CD4-positive, CD25-positive, alpha-beta regulatory T cell (primary cell): ENCODE measurements around the gene TRIP13. TPM values are rescaled to one million over a fixed set of nuclear protein-coding genes. Genes with fewer than 3 reads are reported as not detected.
"Not testable (repeated sequence)": the region's sequence is repeated elsewhere in the genome, so short reads cannot be mapped to it uniquely, and the experiment has no call there.

Source experiments
- ATAC-seq, 2 donors: fragments of 150-1000 bp; cut with Tn5 transposase; one replicate each; pipeline ENCODE4 v1.10.0; 2021; ENCODE audit warnings: low read depth in 2 of 2, moderate number of reproducible peaks in 2 of 2, moderate library complexity in 1 of 2
- DNase-seq, 3 donors: peaks; one replicate each; pipeline versions ENCODE4 v3.0.0 to v3.0.0-alpha.2; 2012 to 2022; ENCODE audit warnings: mixed read lengths in 1 of 3
- H3K27ac ChIP-seq: one replicate; pipeline ENCODE4 v1.7.0; 2013; ENCODE audit warnings: mild to moderate bottlenecking, low read length; ENCODE audit not compliant: insufficient read depth, poor library complexity, severe bottlenecking
- H3K27me3 ChIP-seq: one replicate; pipeline ENCODE4 v1.7.0; 2013; ENCODE audit warnings: low read length; ENCODE audit not compliant: control insufficient read depth, insufficient read depth
- H3K36me3 ChIP-seq: one replicate; pipeline ENCODE4 v1.7.0; 2013; ENCODE audit warnings: mild to moderate bottlenecking, low read length, moderate library complexity; ENCODE audit not compliant: control insufficient read depth, insufficient read depth
- H3K4me1 ChIP-seq: 2 replicates; pipeline ENCODE4 v1.7.0; 2013; ENCODE audit warnings: mild to moderate bottlenecking, low read length; ENCODE audit not compliant: insufficient read depth, control insufficient read depth, poor library complexity, severe bottlenecking
- H3K4me3 ChIP-seq: one replicate; pipeline ENCODE4 v1.7.0; 2013; ENCODE audit warnings: low read depth, mild to moderate bottlenecking, low read length, moderate library complexity
- H3K9me3 ChIP-seq, 2 experiments: 1 replicate in 1 of 2; 2 replicates in 1 of 2; pipeline ENCODE4 v1.7.0; 2013; ENCODE audit warnings: low read length in 2 of 2, mild to moderate bottlenecking in 1 of 2, moderate library complexity in 1 of 2; ENCODE audit not compliant: control insufficient read depth in 2 of 2
- H3K27ac Mint-ChIP-seq, 3 donors: one replicate each; pipeline ENCODE4 v1.8.0; 2020 to 2022; ENCODE audit warnings: mild to moderate bottlenecking in 3 of 3, mixed read lengths in 3 of 3, moderate library complexity in 2 of 3
- H3K27me3 Mint-ChIP-seq: one replicate; pipeline ENCODE4 v1.8.0; 2022; ENCODE audit warnings: mild to moderate bottlenecking, mixed read lengths
- H3K36me3 Mint-ChIP-seq: one replicate; pipeline ENCODE4 v1.8.0; 2020; ENCODE audit warnings: mixed read lengths
- H3K4me1 Mint-ChIP-seq, 4 donors: one replicate each; pipeline ENCODE4 v1.8.0; 2020 to 2022; ENCODE audit warnings: mixed read lengths in 4 of 4, mild to moderate bottlenecking in 1 of 4
- H3K4me3 Mint-ChIP-seq, 4 donors: one replicate each; pipeline ENCODE4 v1.8.0; 2020 to 2022; ENCODE audit warnings: mild to moderate bottlenecking in 4 of 4, mixed read lengths in 4 of 4, moderate library complexity in 3 of 4
- H3K9me3 Mint-ChIP-seq, 7 donors: one replicate each; pipeline ENCODE4 v1.8.0; 2020 to 2022; ENCODE audit warnings: mixed read lengths in 7 of 7, mild to moderate bottlenecking in 3 of 7, moderate library complexity in 2 of 7
- polyA plus RNA-seq, 4 donors: library from polyadenylated mRNA; unstranded; fragments of 300-500 nt; fragmentation: Illumina TruSeq; gene quantifications; one replicate each; pipeline ENCODE4 v1.2.3, GENCODE V29; 2021
- total RNA-seq: library from RNA; stranded (reverse); gene quantifications from one replicate; pipeline ENCODE4 v1.2.3, GENCODE V29; 2022

Gene TRIP13
- total and polyA plus RNA-seq, 5 donors from 2014 or later, result 1.1 to 1.7 (median 1.3) TPM

DNA sequence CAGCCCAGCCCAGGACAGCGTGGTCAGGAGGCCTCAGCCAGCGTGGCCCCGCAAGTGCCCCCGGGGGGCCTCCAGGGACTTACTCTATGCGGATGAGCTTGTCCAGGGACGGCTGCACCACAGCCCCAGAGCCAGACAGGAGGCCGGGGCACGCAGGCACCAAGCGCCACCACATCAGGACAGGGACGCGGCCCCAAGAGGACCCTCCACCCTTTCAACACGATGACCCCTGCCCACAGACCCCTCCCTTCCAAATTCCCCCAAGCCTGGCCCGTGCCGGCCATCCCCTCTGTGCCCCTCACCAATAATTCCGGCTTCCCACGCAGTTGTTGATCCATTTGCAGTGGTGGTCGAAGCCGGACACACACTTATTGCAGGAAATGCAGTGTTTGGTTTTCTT is 45.5 kb upstream of the TRIP13 start:
- not testable (repeated sequence) for H3K27me3 ChIP-seq, H3K27ac Mint-ChIP-seq, ATAC-seq, H3K9me3 Mint-ChIP-seq, H3K4me1 Mint-ChIP-seq, H3K36me3 Mint-ChIP-seq, DNase-seq, H3K4me3 Mint-ChIP-seq, H3K4me3 ChIP-seq, H3K9me3 ChIP-seq, H3K27ac ChIP-seq, H3K36me3 ChIP-seq, H3K4me1 ChIP-seq, H3K27me3 Mint-ChIP-seq

DNA sequence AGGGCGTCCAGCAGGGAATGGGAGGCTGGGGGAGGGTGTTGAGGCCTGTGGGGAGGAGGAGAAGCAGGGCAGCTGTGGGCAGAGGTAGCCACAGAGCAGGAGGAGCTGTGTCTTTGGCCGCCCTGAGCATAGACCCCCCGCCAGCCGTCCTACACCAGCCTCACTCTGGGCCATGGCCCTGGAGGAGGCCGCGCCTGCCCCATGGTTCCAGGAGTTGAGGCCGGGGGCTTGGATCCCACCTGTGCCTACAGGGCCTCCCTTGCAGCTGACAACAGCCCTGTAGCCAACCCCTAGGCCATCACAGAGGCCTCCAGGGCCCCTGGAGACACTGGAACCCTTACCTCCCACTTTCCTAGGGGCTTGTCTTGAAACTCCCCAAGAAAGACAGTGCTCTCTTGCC is 44.9 kb upstream of the TRIP13 start:
- not testable (repeated sequence) for H3K4me3 ChIP-seq, H3K36me3 Mint-ChIP-seq, H3K4me1 ChIP-seq, H3K4me3 Mint-ChIP-seq, H3K9me3 Mint-ChIP-seq, DNase-seq, H3K9me3 ChIP-seq, H3K27ac Mint-ChIP-seq, H3K27me3 Mint-ChIP-seq, H3K27me3 ChIP-seq, H3K4me1 Mint-ChIP-seq, H3K27ac ChIP-seq, ATAC-seq, H3K36me3 ChIP-seq

DNA sequence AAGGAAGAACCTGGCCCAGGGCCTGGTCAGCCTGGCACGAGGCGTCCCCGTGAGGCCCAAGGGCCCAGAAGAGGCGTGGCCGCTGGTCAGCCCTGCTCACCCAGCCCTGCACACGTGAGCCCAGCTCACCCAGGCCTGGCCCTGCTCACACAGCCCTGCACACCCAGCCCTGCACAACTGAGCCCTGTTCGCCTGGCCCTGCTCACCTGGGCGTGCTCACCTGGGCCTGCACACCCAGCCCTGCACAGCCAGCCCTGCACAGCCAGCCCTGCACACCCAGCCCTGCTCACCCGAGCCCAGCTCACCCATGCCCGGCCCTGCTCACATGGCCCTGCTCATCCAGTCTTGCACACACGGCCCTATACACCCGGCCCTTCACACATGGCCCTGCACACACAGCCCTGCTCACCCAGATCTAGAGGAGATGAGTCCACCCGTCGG is 44.0 kb upstream of the TRIP13 start:
- Mint-ChIP-seq H3K36me3 (peaks cover 5% of the 10 kb centered on the region), H3K27ac (no peak overlapping the region), H3K4me1 (peaks cover 0 to 7% (median 2%) of the 10 kb centered on the region in 4 donors), H3K9me3 (no peaks in the 10 kb centered on the region), H3K4me3 (no peak overlapping the region), H3K27me3 (no peaks in the 10 kb centered on the region)
- ATAC-seq, result no peak
- no peak for DNase-seq
- Histone ChIP-seq H3K4me1 (no peaks in the 10 kb centered on the region), H3K27ac (no peak overlapping the region), H3K9me3 (no peaks in the 10 kb centered on the region), H3K4me3 (no peak overlapping the region), H3K36me3 (no peaks in the 10 kb centered on the region), H3K27me3 (no peaks in the 10 kb centered on the region)

DNA sequence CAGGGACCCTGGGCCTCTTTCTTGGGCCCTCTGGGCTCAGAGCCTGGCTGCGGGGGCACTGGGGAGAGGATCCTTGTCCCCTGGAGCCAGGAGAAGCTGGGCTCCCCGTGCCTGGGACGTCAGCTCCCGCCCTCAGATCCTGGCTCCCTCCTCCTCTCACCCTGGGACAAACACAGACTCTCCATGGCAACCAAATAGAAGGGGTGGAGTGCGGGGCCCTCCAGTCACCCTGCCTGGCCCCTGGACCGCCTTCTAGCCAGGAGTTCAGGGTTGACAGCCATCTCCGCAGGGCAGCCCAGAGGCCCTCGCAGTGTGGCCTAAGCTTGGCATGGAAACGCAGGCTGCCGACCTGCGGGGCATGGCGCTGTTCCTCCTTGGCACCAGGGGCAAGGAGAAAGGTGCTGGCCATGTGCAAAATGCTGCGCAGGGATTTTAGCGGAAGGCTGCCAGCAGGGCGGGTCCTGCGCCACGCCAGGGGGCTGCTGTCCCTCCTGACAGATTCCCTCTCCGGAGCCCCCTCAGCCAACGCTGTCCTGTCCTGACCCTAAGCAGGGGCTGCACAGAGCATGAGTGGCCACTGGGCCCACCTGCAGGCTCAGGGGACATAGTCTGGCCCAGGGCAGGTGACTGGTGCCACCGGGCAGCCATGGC is 42.9 kb upstream of the TRIP13 start:
- Histone ChIP-seq H3K27me3 (no peaks in the 10 kb centered on the region), H3K4me1 (no peaks in the 10 kb centered on the region), H3K36me3 (no peaks in the 10 kb centered on the region), H3K9me3 (no peaks in the 10 kb centered on the region), H3K4me3 (no peak overlapping the region), H3K27ac (no peak overlapping the region)
- no peak for ATAC-seq
- Mint-ChIP-seq H3K27ac (no peak overlapping the region), H3K27me3 (no peaks in the 10 kb centered on the region), H3K36me3 (peaks cover 5% of the 10 kb centered on the region), H3K9me3 (peaks cover 0 to 2% (median 0%) of the 10 kb centered on the region in 7 donors), H3K4me3 (no peak overlapping the region), H3K4me1 (peaks cover 0 to 7% (median 2%) of the 10 kb centered on the region in 4 donors)
- DNase-seq, result no peak

DNA sequence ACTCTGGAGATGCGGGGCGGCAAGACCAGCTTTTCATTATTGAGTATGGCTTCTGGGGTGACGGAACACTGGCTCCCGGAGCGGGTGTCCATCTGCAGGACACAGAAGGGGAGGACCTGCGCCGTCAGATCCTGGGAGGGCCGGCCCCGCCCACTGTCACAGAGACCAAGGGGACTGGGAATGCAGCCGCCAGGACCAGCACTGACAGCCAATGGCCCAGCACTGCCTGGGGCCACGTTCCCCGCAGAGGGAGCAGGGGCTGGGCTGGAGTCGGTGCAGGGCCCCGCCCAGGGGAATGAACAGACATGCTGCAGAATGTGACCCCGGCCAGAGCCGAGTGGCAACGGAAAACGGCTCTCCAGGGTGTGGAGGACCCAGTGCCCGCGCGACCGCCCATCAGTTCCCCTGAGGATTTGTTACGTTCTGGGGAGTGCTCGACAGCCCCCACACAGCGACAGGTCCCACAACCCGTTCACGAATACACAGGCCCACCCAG is 42.1 kb upstream of the TRIP13 start, which contains the start of gene ZDHHC11:
Gene ZDHHC11, minus strand, starts transcription at position 476 of the 496 bp plus-strand sequence. Its CDS starts 384 bp downstream, at position 92.
- no peak within 1 kb of the TSS for H3K27ac Mint-ChIP-seq
- DNase-seq, result no peak
- H3K36me3 Mint-ChIP-seq, result peaks cover 5% of the 10 kb centered on the region
- no peak for ATAC-seq
- no peak within 1 kb of the TSS for H3K4me3 ChIP-seq
- H3K27me3 Mint-ChIP-seq, result no peaks in the 10 kb centered on the region
- peaks cover 0 to 7% (median 2%) of the 10 kb centered on the region in 4 donors for H3K4me1 Mint-ChIP-seq
- no peak within 1 kb of the TSS for H3K4me3 Mint-ChIP-seq
- peaks cover 0 to 2% (median 0%) of the 10 kb centered on the region in 7 donors for H3K9me3 Mint-ChIP-seq
- H3K27me3 ChIP-seq, result no peaks in the 10 kb centered on the region
- no peaks in the 10 kb centered on the region for H3K4me1 ChIP-seq
- H3K27ac ChIP-seq, result no peak within 1 kb of the TSS
- H3K9me3 ChIP-seq, result no peaks in the 10 kb centered on the region
- H3K36me3 ChIP-seq, result no peaks in the 10 kb centered on the region

DNA sequence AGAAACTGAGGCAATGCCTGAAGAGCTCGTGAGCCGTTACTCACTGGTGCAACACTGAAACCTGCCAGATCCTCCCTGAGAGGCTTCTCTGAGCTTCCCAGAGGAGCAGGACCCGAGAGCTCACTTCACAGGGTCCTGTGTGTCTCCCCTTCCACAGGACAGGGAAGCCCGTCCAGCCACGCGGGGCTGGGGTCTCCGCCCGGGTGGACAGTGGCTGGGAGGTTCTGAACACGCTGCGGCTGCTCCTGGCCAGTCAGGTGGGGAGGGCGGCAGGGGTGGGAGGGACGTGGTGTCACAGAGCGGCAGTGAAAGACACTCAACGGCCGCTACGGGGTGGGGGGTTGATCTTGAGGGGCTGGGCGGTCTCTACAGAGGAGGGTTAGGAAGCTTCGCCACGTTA is 41.6 kb upstream of the TRIP13 start:
- H3K27me3 Mint-ChIP-seq, result no peaks in the 10 kb centered on the region
- H3K9me3 ChIP-seq, result no peaks in the 10 kb centered on the region
- ATAC-seq (no peak), DNase-seq (no peak)
- H3K4me3 Mint-ChIP-seq, result no peak overlapping the region
- H3K4me1 ChIP-seq, result no peaks in the 10 kb centered on the region
- no peaks in the 10 kb centered on the region for H3K27me3 ChIP-seq
- H3K36me3 Mint-ChIP-seq, result peaks cover 5% of the 10 kb centered on the region
- H3K9me3 Mint-ChIP-seq, result peaks cover 0 to 2% (median 0%) of the 10 kb centered on the region in 7 donors
- peaks cover 0 to 7% (median 2%) of the 10 kb centered on the region in 4 donors for H3K4me1 Mint-ChIP-seq
- no peaks in the 10 kb centered on the region for H3K36me3 ChIP-seq
- H3K4me3 ChIP-seq, result no peak overlapping the region
- no peak overlapping the region for H3K27ac Mint-ChIP-seq
- no peak overlapping the region for H3K27ac ChIP-seq

DNA sequence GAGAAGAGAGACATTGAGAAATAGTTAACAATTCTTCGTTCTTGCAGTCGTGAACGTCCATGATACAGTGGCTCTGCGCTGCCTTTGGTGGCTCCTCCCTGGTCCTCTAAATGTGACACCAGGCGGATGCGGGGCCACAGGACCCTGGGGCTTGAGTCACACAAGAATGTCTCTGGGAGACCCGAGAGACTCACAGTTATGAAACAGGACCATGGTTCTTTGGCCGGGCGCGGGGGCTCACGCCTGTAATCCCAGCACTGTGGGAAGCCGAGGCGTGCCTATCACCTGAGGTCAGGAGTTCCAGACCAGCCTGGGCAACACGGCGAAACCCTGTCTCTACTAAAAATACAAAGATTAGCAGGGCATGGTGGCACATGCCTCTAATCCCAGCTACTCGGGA is 41.1 kb upstream of the TRIP13 start:
- ATAC-seq (no peak), DNase-seq (no peak)
- Histone ChIP-seq H3K27ac (no peak overlapping the region), H3K36me3 (no peaks in the 10 kb centered on the region), H3K27me3 (no peaks in the 10 kb centered on the region), H3K4me1 (no peaks in the 10 kb centered on the region), H3K4me3 (no peak overlapping the region), H3K9me3 (no peaks in the 10 kb centered on the region)
- Mint-ChIP-seq H3K4me1 (peaks cover 0 to 4% (median 2%) of the 10 kb centered on the region in 4 donors), H3K27ac (no peak overlapping the region), H3K27me3 (no peaks in the 10 kb centered on the region), H3K4me3 (no peak overlapping the region), H3K9me3 (peaks cover 0 to 2% (median 0%) of the 10 kb centered on the region in 7 donors), H3K36me3 (peaks cover 4% of the 10 kb centered on the region)

DNA sequence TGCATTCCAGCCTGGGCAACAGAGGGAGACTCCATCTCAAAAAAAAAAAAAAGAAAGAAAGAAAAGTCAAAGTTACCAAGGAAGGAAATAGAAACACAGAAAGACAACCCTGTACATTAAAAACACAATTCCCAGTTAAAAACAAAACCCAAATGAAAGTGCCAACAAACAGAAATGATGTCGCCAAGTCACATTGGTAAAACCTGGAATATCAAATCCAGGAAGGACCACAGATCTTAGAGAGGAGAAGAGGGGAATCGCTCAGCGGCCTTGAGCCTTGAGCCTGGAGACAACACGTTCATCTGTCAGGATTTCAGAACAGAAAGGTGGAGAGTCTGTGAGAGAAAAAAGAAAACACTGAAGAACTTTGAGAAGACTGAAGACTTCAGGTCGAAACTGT is 40.7 kb upstream of the TRIP13 start:
- DNase-seq, result no peak
- Mint-ChIP-seq H3K4me3 (no peak overlapping the region), H3K27me3 (no peaks in the 10 kb centered on the region), H3K27ac (no peak overlapping the region), H3K4me1 (no peaks in the 10 kb centered on the region), H3K9me3 (peaks cover 0 to 2% (median 0%) of the 10 kb centered on the region in 7 donors), H3K36me3 (no peaks in the 10 kb centered on the region)
- Histone ChIP-seq H3K27me3 (no peaks in the 10 kb centered on the region), H3K4me1 (no peaks in the 10 kb centered on the region), H3K27ac (no peak overlapping the region), H3K36me3 (no peaks in the 10 kb centered on the region), H3K4me3 (no peak overlapping the region), H3K9me3 (no peaks in the 10 kb centered on the region)
- no peak for ATAC-seq
